ENCODE data around the gene ATCAY.

ATCAY gene

GRCh38 chr19:3970808-3971598, 90.5 kb downstream of the ATCAY start, which contains the start of gene DAPK3:
Gene DAPK3, minus strand, starts transcription at chr19:3971099. Its CDS starts 1,364 bp downstream, at chr19:3969735.
- DNase-seq = peak; percentile 83 to 87 (median 85)

GRCh38 chr19:3975144-3975543, 94.7 kb downstream of the ATCAY start:
- no peak for DNase-seq

GRCh38 chr19:3975637-3976087, 95.2 kb downstream of the ATCAY start:
- DNase-seq = no peak

- no peak for DNase-seq
These were observed 96.2 kb downstream of the ATCAY start for GRCh38 chr19:3976495-3977241.
